Loucy (cell line): ENCODE measurements around the gene ZNF385D.

ENCODE experiments used
- H2AFZ ChIP-seq: fragments of 200-600 bp; sonication (generic); 2 replicates; pipeline ENCODE4 v1.6.0; 2016; ENCODE audit warnings: antibody characterized with exemption, mild to moderate bottlenecking, low read length, moderate library complexity
- H3F3A ChIP-seq: fragments of 200-600 bp; 2 replicates; pipeline ENCODE4 v1.6.0; 2016; ENCODE audit warnings: antibody characterized with exemption, low read depth, mild to moderate bottlenecking
- H3K27me3 ChIP-seq: fragments of 200-600 bp; sonication (generic); 2 replicates; pipeline ENCODE4 v1.6.1; 2014; ENCODE audit warnings: low read length, mild to moderate bottlenecking; ENCODE audit not compliant: insufficient read depth, poor library complexity, severe bottlenecking
- H3K36me3 ChIP-seq: fragments of 200-600 bp; sonication (generic); 2 replicates; pipeline ENCODE4 v1.6.1; 2016; ENCODE audit warnings: low read length; ENCODE audit not compliant: insufficient read depth
- H3K4me1 ChIP-seq: fragments of 200-600 bp; sonication (generic); 2 replicates; pipeline ENCODE4 v1.5.1; 2014; ENCODE audit warnings: low read length, mild to moderate bottlenecking; ENCODE audit not compliant: insufficient read depth, poor library complexity, severe bottlenecking
- H3K4me2 ChIP-seq: fragments of 200-600 bp; sonication (generic); 2 replicates; pipeline ENCODE4 v1.6.0; 2014; ENCODE audit warnings: antibody characterized with exemption, low read length, low read depth, mild to moderate bottlenecking; ENCODE audit not compliant: poor library complexity, severe bottlenecking
- H3K4me3 ChIP-seq: fragments of 200-600 bp; sonication (generic); 2 replicates; pipeline ENCODE4 v1.5.1; 2014; ENCODE audit warnings: low read length, mild to moderate bottlenecking, mixed read lengths; ENCODE audit not compliant: poor library complexity, severe bottlenecking
- H3K79me2 ChIP-seq: fragments of 200-600 bp; sonication (generic); 2 replicates; pipeline ENCODE4 v1.6.1; 2014; ENCODE audit warnings: low read length; ENCODE audit not compliant: insufficient read depth
- H3K9ac ChIP-seq: fragments of 200-600 bp; sonication (generic); 2 replicates; pipeline ENCODE4 v1.6.0; 2014; ENCODE audit warnings: mild to moderate bottlenecking, low read depth, low read length, moderate library complexity; ENCODE audit not compliant: poor library complexity, severe bottlenecking
- H3K9me2 ChIP-seq: fragments of 200-600 bp; sonication (generic); replicated peaks from 2 replicates; pipeline ENCODE4 v1.6.1; 2016; ENCODE audit warnings: low read depth, low read length, mixed read lengths
- H3K9me3 ChIP-seq: fragments of 200-600 bp; sonication (generic); 2 replicates; pipeline ENCODE4 v1.6.1; 2014; ENCODE audit warnings: mild to moderate bottlenecking, antibody characterized with exemption, low read length, low read depth; ENCODE audit not compliant: insufficient read depth
- H4K20me1 ChIP-seq: fragments of 200-600 bp; sonication (generic); 2 replicates; pipeline ENCODE4 v1.6.0; 2014; ENCODE audit warnings: antibody characterized with exemption, low read length, mild to moderate bottlenecking; ENCODE audit not compliant: insufficient read depth, poor library complexity, severe bottlenecking
- EZH2phosphoT487 ChIP-seq: fragments of 200-600 bp; IDR thresholded peaks from 2 replicates; pipeline ENCODE4 v1.6.1; 2018; ENCODE audit warnings: antibody characterized with exemption, mild to moderate bottlenecking, moderate library complexity, borderline replicate concordance
- TF ChIP-seq, protein P1 (sequence below): fragments of 200-600 bp; sonication (generic); conservative IDR thresholded peaks from 2 replicates; pipeline ENCODE4 v1.5.1; 2014; ENCODE audit warnings: mild to moderate bottlenecking, antibody characterized with exemption, low read length

The ZNF385D gene

DNA sequence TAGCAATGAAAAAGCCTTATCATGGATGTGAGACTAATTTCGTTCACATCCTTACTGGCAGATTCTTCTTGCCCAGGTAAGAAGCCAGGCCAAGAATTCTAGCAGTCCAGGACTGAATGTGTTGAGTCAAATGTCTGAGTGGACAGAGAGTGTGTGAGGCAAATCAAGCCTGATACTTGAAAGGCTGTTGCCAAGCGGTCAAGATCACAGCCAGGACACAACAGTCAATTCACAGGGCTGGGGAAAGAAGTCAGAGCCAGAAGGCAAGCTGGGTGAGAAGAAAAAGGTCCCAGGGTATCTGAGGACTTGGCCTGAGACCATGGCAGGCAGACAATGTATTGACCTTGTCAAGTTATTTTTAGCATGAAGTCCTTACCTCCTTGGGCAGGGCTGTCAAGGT, 301.3 kb downstream of the ZNF385D start:
- no peak overlapping the region for H2AFZ ChIP-seq
- no peaks in the 10 kb centered on the region for H4K20me1 ChIP-seq
- no peaks in the 10 kb centered on the region for H3K4me1 ChIP-seq
- no peaks in the 10 kb centered on the region for H3K9me2 ChIP-seq
- H3K9ac ChIP-seq, result no peak overlapping the region
- H3K36me3 ChIP-seq, result no peaks in the 10 kb centered on the region
- no peaks in the 10 kb centered on the region for H3K27me3 ChIP-seq
- H3K9me3 ChIP-seq, result no peaks in the 10 kb centered on the region
- no peak overlapping the region for H3K4me3 ChIP-seq
- TF ChIP-seq, protein P1, sequence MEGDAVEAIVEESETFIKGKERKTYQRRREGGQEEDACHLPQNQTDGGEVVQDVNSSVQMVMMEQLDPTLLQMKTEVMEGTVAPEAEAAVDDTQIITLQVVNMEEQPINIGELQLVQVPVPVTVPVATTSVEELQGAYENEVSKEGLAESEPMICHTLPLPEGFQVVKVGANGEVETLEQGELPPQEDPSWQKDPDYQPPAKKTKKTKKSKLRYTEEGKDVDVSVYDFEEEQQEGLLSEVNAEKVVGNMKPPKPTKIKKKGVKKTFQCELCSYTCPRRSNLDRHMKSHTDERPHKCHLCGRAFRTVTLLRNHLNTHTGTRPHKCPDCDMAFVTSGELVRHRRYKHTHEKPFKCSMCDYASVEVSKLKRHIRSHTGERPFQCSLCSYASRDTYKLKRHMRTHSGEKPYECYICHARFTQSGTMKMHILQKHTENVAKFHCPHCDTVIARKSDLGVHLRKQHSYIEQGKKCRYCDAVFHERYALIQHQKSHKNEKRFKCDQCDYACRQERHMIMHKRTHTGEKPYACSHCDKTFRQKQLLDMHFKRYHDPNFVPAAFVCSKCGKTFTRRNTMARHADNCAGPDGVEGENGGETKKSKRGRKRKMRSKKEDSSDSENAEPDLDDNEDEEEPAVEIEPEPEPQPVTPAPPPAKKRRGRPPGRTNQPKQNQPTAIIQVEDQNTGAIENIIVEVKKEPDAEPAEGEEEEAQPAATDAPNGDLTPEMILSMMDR, result no peak
- TF ChIP-seq EZH2phosphoT487, result no peak
- H3K79me2 ChIP-seq, result no peaks in the 10 kb centered on the region
- no peak overlapping the region for H3K4me2 ChIP-seq
- no peaks in the 10 kb centered on the region for H3F3A ChIP-seq

DNA sequence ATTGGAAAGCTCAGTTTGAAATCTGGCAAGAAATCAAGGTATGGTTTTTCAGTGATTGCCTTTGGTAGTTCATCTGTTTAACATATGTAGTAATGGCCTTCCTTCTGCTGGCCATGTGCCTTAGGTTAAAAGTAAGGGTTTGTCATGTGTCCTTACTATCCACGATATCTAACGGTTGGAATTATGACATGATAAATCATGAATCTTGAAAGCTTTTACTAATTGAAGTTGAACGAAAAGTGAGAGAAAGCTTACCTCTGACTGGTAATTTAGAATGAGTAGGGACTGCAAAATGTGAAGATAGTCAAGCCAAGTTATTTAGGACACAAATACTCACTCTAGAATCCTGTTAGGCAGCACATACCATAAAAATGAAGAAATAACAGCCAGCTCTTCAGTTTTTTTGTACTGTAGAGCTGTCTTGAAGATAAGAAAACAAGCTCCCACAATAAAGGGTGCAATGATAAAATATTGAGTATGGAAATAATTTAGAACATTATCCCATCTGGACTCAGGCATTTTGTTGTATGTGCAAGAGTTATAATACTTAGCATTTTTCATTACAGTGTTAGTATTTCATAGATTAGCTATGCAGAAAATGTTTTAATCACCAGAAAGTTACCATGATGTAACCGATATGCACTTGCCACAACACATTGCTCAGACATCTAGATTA, 303.4 kb downstream of the ZNF385D start:
- TF ChIP-seq, protein P1, result no peak
- no peak for TF ChIP-seq EZH2phosphoT487
- Histone ChIP-seq H3K79me2 (no peaks in the 10 kb centered on the region), H3K36me3 (no peaks in the 10 kb centered on the region), H4K20me1 (no peaks in the 10 kb centered on the region), H3K9ac (no peak overlapping the region), H3K9me2 (no peaks in the 10 kb centered on the region), H3K27me3 (no peaks in the 10 kb centered on the region), H3K4me3 (no peak overlapping the region), H3K4me2 (no peak overlapping the region), H3K4me1 (no peaks in the 10 kb centered on the region), H3F3A (no peaks in the 10 kb centered on the region), H3K9me3 (no peaks in the 10 kb centered on the region), H2AFZ (no peak overlapping the region)

DNA sequence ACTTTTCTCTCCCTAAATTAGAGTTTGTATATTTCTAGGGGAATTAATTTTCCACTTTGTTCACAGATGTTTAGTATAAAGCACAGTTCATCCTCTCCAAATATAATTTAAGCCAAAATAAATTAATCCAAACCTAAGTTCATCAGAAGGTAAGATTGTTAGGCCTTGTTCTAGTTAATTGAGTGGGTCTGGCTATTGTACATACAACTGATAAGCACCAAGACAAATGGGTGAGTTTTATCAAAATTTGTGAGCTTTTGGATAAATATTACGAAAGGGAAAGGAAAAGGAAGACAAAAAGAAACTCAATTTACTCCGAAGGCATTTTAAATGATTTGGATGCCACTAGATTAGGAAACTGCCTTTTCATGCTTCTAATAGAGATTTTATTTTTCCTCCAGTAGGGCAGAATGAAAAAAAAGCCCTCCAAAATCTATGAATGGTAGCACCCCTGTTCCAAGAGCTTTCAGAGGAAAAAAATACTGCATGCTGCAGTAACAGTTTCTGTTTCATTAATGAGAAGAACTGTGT, 304.0 kb downstream of the ZNF385D start:
- Histone ChIP-seq H3K9ac (no peak overlapping the region), H3K4me2 (no peak overlapping the region), H4K20me1 (no peaks in the 10 kb centered on the region), H3K9me3 (no peaks in the 10 kb centered on the region), H3K79me2 (no peaks in the 10 kb centered on the region), H2AFZ (no peak overlapping the region), H3K9me2 (no peaks in the 10 kb centered on the region), H3K27me3 (no peaks in the 10 kb centered on the region), H3F3A (no peaks in the 10 kb centered on the region), H3K4me1 (no peaks in the 10 kb centered on the region), H3K4me3 (no peak overlapping the region), H3K36me3 (no peaks in the 10 kb centered on the region)
- TF ChIP-seq EZH2phosphoT487, result no peak
- TF ChIP-seq, protein P1, result no peak
